ENCODE results near the gene TMEM266. TPM values are rescaled to one million over a fixed set of nuclear protein-coding genes. Genes with fewer than 3 reads are reported as not detected.

TMEM266 gene
- total and polyA plus RNA-seq, 2 of the 4 experiments (the other 2 are of a cell fraction) = not detected

GRCh38 chr15:76204916-76205460 lies 145.2 kb downstream of the TMEM266 start:
- WGBS, 2 experiments (ENCODE audit: extremely low coverage in 2 of 2, insufficient read length in 1 of 2) = 94% methylated on average over 3 of the region's 11 CpGs; no CpG with 5 or more reads in 1 of the 2 experiments
- no peak overlapping the region for H2AFZ ChIP-seq (replicated peaks; ENCODE audit: low read length, poor library complexity)
- in situ Hi-C loops (cut with MboI; ENCODE audit: low sequenced_read_pairs) = no loop called here
- dilution Hi-C loops (cut with HindIII; ENCODE audit: low sequenced_read_pairs, unreplicated experiment) = no loop called here
- no peak overlapping the region for H3K4ac ChIP-seq (ENCODE audit: low read depth, low read length)
- no peaks in the 10 kb centered on the region for H3K27me3 ChIP-seq (ENCODE audit: control insufficient read depth, insufficient read depth, low read length)
- no peak overlapping the region for H3K4me3 ChIP-seq (ENCODE audit: insufficient read depth, low read depth, low read length)
- H2BK5ac ChIP-seq (ENCODE audit: low read depth, low read length, poor library complexity, severe bottlenecking) = no peak overlapping the region
- peaks cover 4% of the 10 kb centered on the region; the same call in 1 of the 2 replicates for H3K9me1 ChIP-seq (ENCODE audit: insufficient read depth, low read length)
- H3K23ac ChIP-seq (ENCODE audit: low read depth, low read length) = no peak overlapping the region
- no peak overlapping the region for H2BK20ac ChIP-seq (ENCODE audit: low read depth, low read length)
- H4K20me1 ChIP-seq (ENCODE audit: insufficient read depth, low read length) = no peaks in the 10 kb centered on the region; the same call in none of the 2 replicates
- CTCF ChIA-PET = no interaction called here
- TF ChIP-seq MXI1 (IDR thresholded peaks at IDR 0.05; ENCODE audit: borderline replicate concordance, low read depth, low read length) (no peak), MAFK (IDR thresholded peaks at IDR 0.05; ENCODE audit: low read depth, low read length) (no peak), FOS (IDR thresholded peaks at IDR 0.05; ENCODE audit: low read depth, low read length) (no peak), CHD1 (IDR thresholded peaks at IDR 0.05; ENCODE audit: low read depth, low read length) (no peak), RFX5 (IDR thresholded peaks at IDR 0.05; ENCODE audit: low read depth, low read length) (no peak), SMC3 (IDR thresholded peaks at IDR 0.05; ENCODE audit: low read depth, low read length) (no peak), RCOR1 (IDR thresholded peaks at IDR 0.05; ENCODE audit: insufficient replicate concordance, low read length) (no peak), NFE2L2 (IDR thresholded peaks at IDR 0.05; ENCODE audit: low read depth, low read length) (no peak), ELK1 (IDR thresholded peaks at IDR 0.05; ENCODE audit: borderline replicate concordance, low read depth, low read length) (no peak), CEBPB (IDR thresholded peaks at IDR 0.05; ENCODE audit: low read depth, low read length) (no peak), POLR2A (IDR thresholded peaks at IDR 0.05; ENCODE audit: low read depth, low read length) (no peak), USF2 (IDR thresholded peaks at IDR 0.05; ENCODE audit: low read depth, low read length) (no peak), RAD21 (IDR thresholded peaks at IDR 0.05; ENCODE audit: low read length) (no peak), MAZ (IDR thresholded peaks at IDR 0.05; ENCODE audit: borderline replicate concordance, low read depth, low read length) (no peak), CTCF (conservative IDR thresholded peaks at IDR 0.05; ENCODE audit: low read depth, low read length) (no peak)
- no peak overlapping the region for H4K5ac ChIP-seq (ENCODE audit: low read depth, low read length)
- H3K9ac ChIP-seq (ENCODE audit: low read depth, low read length) = no peak overlapping the region
- no peak overlapping the region for H3K4me2 ChIP-seq (ENCODE audit: low read depth, low read length)
- intact Hi-C loops (cut with micrococcal nuclease) = no loop called here
- H4K8ac ChIP-seq (ENCODE audit: low read depth in 2 of 2, low read length in 2 of 2) = no peak overlapping the region
- no peak overlapping the region for H4K91ac ChIP-seq (ENCODE audit: insufficient read depth, low read depth, low read length)
- POLR2A ChIA-PET (ENCODE audit: unreplicated experiment) = no interaction called here
- no peak overlapping the region for H2AK5ac ChIP-seq (ENCODE audit: low read depth, low read length)
- DNase-seq (no peak), ATAC-seq (ENCODE audit: low read depth) (no peak)
- no peak overlapping the region for H3K14ac ChIP-seq (replicated peaks; ENCODE audit: low read depth, low read length)
- no TSS peak for BruUV-seq (replicated peaks)
- no peak overlapping the region for H2AK9ac ChIP-seq (replicated peaks; ENCODE audit: low read depth, low read length, poor library complexity)
- no peaks in the 10 kb centered on the region for H3K4me1 ChIP-seq (ENCODE audit: control insufficient read depth, insufficient read depth, low read length)
- no peak overlapping the region for H2BK15ac ChIP-seq (ENCODE audit: low read depth, low read length)
- H3K79me1 ChIP-seq (ENCODE audit: low read depth in 1 of 2, low read length in 2 of 2) = peaks cover 0 to 6% of the 10 kb centered on the region in 2 experiments; a peak in 1 of 4 replicates
- H2BK120ac ChIP-seq (ENCODE audit: low read depth, low read length) = no peak overlapping the region
- peaks cover 3% of the 10 kb centered on the region; the same call in 1 of the 2 replicates for H3K36me3 ChIP-seq (ENCODE audit: control insufficient read depth, insufficient read depth, low read length)
- H3K56ac ChIP-seq (ENCODE audit: extremely low read depth, insufficient read depth, low read length) = no peak overlapping the region
- no peak overlapping the region for H3K18ac ChIP-seq (ENCODE audit: low read depth, low read length)
- H3K9me3 ChIP-seq (ENCODE audit: control insufficient read depth, insufficient read depth, low read length) = no peaks in the 10 kb centered on the region
- H3K27ac ChIP-seq (ENCODE audit: insufficient read depth, low read length) = no peak overlapping the region
